Stimulated activated CD4-positive, alpha-beta T cell treated with anti-CD3 and anti-CD28 coated beads, Interleukin-12 subunit alpha, Interleukin-12 subunit beta, amount 100 ng/mL, for 48 hours (primary cell): ENCODE results near the gene MAGI1.
"Not testable (repeated sequence)": the region's sequence is repeated elsewhere in the genome, so short reads cannot be mapped to it uniquely, and the experiment has no call there.

Experiments used
- DNase-seq, 3 donors: peaks; one replicate each; pipeline ENCODE4 v3.0.0-alpha.2; 2020; ENCODE audit warnings: low read depth in 2 of 3, low spot score in 1 of 3

The MAGI1 gene

DNA sequence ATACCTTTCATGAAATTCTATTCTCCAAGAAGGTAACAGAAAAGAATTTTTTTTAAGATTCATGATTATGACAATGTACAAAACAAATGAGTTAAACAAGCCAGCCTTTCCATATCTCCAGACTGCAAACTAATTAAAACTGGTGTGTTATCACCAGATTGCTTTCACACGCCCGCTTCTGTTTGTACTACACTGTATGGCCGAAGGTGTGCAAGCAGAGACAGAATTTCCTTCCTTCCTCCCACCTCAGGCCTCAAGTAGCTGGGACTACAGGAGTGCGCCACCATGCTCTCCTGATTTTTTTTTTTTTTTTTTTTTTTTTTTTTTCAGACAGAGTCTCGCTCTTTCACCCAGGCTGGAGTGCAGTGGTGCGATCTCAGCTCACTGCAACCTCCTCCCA lies 400.4 kb downstream of the MAGI1 start:
- DNase-seq: no peak

DNA sequence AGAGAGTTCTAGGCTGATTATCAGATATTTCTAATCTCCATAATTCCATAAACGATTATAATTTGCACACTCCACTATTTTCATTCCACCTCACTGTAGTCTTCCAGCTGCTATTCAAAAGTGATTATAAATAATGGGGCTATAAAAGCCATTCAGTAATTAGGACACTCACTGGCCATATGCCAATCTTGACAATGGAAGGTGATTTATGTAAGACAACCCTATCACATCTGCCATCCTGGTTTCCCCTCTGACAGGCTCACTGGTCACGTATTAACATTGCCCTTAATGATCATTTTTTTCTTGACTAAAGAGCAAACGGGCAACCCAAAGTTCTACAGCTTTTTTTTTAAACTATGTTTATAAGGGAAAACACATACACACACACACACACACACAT lies 402.4 kb downstream of the MAGI1 start:
- no peak for DNase-seq

DNA sequence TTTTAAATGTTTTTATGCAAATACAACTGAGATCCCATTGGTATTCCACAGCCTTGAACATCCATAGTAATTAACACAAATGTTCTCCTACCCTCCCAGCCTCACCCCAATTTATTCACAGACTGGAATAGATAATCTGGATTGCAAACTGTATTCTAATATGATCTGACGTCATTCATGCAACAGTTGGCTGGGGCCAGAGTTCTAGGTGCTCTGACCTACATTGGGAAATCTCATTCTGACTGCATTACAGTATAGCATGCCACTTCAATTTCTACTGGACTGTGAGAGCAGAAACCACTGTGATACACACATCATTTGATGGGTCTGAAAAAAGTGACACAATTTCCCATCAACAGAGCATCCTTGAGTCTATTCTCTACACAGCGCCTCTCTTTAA lies 403.1 kb downstream of the MAGI1 start:
- no peak for DNase-seq

DNA sequence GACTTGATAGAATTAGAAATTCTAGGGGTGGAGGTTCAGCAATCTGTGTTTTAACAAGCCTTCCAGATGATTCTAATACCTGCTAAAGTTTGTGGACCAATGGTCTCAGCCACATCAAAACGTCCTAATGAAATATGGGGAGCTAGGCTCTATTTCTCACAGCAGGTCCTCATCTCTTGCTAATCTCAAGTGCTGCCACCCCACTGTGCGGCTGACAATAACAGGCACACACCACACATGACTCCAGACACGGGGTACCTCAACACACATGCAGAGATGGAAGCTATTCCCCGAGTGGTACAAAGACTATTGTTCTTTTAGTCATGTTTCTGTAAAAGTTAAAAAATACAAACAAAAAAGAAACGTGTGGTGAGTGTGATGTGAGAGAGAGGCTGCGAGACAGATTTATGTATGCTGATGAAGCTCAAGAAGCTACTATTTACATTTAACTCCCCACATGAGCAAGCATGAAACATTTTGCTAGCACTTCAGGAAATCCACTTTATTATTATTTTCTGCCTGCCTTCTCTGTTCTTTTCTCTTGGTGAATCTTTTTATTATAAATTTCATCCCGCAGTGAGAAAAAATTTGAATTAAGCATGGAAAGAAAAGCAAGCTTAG lies 405.6 kb downstream of the MAGI1 start:
- DNase-seq: no peak

DNA sequence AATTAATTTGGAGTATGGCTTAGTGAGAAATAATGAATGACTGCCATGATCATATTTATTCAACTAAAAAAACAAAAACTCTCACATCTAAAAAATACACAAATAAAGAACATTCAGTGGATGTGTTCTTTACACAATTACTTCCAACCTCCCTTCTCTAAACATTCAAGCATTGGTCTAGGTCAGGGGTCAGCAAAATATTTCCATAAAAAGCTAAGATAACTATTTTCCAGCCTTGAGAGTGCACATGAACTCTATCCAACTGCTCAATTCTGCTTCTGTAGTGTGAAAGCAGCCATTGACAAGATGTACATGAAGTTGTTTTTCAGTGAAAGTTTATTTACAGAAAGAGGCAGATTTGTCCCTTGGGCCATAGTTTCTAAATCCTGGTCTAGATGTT lies 406.3 kb downstream of the MAGI1 start:
- DNase-seq: no peak

DNA sequence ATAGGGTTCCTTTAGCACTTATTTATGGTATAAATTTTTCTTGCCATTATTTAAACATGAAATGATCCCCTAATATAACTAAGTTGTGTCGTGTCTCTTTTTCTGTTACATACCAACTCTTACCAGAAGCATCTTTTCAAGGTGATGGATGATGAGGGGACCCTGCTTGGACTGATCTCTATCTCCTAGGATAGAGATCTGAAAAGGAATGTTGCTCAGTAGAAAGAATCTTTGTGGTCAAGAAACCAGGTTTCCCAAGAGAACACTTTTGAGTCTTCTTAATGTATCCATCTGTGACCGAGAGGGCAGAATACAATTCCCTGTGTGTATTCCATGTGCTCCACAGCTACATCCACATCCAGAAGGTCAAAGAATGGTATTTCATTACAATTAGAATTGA lies 409.7 kb downstream of the MAGI1 start:
- no peak for DNase-seq

DNA sequence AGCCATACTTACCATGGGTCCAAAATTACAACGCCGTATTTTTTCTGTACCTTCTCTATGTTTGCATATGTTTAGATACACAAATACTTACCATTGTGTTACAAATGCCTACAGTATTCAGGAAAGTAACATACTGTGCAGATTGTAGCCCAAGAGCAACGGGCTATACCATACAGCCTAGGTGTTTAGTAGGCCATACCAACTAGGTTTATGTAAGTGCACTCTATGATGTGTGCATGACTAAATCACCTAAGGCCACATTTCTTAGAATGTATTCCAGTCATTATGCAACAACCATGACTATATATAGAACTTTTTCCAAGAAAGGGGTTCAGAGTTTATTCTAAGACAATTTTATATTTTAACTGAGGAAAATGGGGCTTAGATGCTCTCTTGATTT lies 411.7 kb downstream of the MAGI1 start:
- no peak for DNase-seq

DNA sequence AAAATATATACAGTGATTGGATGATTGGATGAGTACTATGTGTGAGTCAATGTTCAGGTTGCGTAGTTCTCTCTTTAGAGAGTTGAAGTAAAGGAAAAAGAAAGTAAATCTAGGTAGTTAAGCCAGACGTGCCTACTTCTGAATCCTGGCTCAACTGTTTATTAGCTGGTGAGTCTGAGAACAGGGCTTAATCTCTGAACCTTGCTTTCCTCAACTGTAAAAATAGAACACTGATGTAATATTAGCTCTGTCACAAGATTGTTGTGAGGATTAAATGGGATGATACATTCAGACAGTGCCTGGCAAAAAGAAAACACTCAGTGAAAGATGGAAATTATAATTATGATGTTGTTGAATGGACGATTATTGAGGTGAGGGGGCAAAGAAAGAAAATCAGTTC lies 413.4 kb downstream of the MAGI1 start:
- no peak for DNase-seq

DNA sequence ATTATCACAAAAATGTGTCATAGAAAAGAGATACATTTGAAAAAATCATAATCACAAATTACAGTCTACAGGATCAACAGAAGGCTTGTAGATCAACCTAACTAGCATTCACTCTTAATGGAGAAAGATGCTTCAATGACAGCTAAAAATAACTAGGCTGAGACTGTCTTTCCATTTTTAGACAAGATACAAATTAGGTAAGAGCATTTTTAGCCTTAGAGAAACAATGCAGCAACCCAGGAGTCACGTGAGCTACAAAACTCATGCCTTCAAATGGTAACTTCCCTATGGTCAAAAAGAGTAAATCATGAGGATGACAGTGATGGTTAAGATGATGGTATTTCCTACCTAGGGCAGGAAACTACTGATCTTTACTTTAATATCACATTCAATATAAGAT lies 415.4 kb downstream of the MAGI1 start:
- DNase-seq: no peak

DNA sequence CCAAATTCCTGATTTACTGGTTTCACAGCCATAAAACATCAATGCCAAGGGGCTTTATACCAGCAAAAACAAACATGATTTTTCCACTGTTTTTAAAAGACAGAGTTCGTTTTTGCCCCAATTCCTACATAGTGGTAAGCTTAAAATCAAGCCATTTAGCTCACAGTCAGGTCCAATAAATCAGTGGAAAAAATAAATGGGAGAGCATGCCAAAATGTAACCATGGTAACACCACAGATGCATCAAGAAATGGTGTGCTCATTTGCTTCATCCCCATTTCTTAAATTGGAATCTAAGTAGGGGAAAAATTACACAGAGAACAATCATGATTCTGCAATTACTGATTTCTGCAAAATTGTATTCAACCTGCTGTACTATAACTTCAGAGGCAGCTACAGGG lies 418.8 kb downstream of the MAGI1 start:
- DNase-seq: no peak

DNA sequence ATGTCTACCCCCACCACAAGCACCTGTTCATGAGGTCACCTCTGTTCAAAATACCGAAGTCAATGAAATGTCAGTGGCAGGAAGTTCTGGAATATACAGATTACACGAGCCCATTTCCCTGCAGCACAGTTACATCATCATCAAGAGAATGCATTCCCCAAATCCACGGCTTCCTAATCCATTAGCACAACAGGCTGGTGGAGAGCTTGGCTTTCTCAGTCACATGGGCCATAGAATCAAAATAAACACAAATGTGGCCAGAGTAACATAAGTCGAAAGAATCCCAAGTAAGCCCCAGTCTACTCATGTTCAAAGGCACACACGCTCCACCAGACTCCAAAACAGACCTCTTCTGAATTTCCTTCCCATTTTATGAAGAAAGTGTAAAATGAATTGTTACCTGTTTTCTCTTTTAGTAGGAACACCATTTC lies 419.3 kb downstream of the MAGI1 start:
- DNase-seq: no peak

DNA sequence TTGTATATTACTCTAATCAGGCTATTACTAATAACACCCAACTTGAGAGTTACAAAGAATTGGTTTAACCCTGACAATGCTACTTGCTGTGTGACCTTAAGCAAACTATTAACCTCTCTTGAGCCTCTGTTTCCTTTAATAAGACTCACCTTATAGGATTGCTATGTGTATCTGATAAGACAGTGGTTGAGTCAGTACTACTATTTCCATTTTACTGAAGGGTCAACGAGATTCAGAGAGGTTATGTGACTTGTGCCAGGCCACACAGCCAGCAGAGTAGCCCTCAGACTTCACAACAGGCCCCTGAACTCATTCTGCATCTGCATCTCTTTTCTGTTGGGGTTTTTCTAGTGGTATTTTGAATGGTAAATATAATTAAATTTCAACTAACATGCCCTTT lies 420.1 kb downstream of the MAGI1 start:
- no peak for DNase-seq

DNA sequence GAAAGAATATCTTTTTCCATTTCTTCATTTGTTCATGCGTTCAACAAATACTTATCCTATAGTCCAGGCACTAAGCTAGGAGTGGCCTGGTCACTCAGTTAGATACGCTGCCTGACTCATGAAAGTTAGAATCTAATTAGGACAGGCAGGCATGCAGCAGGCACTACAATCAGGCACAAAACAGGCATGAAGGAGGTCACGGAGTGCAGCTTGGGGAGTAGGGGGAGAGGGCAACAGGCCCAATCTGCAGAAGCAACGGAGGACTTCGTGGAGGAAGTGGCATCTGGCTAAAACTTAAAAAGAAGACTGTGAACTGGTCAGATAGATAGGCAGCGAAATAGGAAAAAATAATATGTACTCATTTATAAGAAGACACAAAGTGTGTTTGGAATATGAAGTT lies 420.9 kb downstream of the MAGI1 start:
- DNase-seq: no peak

DNA sequence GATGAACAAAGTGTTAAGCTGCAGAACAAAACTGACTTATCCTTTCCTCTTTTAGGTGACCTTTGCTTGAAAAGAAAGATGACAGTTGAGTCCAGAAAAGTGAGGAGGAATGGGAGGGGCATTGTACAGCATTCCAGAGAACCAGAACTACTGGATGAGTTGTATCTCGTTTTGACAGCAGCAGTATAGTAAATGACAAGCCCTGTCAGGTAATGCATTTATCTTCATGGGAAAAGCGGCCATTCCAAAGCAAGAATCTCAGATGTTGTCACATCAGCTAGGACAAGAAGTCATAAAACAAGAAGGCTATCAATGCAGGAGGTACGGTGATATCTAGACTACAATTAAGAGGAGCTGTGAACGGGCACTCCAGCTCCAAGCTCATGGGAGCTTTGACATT lies 421.5 kb downstream of the MAGI1 start:
- DNase-seq: no peak

DNA sequence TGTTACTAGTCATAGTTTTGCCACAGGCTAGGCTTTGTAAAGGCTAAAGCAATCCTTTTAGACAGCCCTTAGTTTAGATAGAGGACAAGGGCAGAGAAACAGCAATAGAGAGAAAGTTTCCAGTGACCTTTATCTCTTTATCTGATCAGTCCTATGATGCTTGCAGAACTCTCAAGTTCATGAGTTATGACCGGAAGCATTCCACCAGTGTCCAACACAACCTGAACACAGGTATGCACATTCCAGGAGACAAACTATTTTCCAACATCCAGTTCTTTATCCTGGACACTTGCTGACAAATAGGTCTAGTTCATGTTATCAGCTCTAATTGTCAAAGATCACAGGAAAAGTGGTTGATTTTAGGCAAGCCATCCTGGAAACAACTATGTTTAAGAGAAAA lies 422.2 kb downstream of the MAGI1 start:
- DNase-seq: no peak

DNA sequence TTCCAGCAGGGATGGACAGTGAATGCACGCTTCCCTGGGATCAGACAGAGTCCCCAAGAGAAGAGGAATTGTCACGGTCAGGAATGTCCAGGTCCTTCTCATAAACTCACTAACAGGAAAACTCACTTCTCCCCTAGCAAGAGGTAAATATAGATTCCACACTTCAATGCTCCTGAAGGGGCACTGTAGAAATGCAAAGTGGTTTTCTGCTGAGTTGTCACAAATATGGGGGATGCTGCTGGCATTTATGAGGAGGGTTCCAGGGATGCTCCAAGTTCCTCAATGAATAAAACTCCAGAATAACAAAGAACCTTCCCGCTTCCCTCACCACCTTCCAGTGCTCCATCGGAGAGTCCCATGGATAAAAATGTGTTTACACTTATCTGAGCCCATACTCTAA lies 423.4 kb downstream of the MAGI1 start:
- no peak for DNase-seq

DNA sequence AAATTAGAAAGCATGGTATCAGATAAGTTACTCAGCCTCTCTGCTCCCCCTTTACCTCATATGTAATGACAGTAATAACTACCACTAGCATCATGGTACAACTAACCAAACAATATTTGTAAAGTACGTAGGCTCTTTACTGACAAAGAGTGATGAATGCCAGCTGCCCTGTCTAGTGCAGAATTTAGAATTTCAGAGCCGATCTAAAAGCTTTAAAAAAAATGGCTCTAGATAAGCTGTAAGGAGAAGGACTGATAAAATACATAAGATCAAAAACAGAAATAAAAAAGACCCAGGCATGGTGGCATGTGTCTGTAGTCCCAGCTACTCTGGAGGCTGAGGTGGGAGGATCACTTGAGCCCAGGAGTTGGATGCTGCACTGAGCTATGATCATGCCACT lies 424.1 kb downstream of the MAGI1 start:
- DNase-seq: no peak

DNA sequence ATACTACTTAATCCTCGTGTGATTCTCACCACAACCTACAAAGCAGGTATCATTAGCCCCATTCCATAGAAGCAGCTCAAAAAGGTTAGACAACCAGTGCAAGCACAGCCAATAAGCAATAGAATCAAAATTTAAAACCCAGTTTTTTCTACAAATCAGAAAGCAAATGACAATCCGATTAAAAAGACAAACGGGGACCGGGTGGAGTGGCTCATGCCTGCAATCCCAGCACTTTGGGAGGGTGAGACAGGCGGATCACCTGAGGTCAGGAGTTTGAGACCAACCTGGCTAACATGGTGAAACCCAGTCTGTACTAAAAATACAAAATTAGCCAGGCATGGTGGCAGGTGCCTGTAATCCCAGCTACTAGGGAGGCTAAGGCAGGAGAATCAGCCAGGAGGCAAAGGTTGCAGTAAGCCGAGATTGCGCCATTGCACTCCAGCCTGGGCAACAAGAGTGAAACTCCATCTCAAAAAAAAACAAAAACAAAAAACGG lies 430.7 kb downstream of the MAGI1 start:
- not testable (repeated sequence) for DNase-seq

DNA sequence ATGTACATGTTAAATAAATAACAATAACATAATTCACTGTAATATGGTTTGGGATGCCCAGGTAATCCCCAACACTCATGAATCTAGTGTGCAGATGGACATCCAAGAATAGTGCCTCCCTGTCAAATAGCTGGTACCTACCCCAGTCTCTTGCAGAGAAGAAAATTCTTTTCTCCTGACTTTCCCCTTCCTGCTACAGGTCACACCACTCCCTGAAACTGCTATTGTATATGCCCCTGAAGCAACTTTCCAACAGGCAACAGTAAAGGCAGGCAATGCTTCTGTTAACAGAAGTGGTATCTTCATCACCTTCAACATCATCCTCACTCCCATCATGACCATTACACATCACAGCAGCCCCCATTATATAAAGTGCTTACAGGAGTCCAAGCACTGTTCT lies 431.6 kb downstream of the MAGI1 start:
- DNase-seq: no peak

DNA sequence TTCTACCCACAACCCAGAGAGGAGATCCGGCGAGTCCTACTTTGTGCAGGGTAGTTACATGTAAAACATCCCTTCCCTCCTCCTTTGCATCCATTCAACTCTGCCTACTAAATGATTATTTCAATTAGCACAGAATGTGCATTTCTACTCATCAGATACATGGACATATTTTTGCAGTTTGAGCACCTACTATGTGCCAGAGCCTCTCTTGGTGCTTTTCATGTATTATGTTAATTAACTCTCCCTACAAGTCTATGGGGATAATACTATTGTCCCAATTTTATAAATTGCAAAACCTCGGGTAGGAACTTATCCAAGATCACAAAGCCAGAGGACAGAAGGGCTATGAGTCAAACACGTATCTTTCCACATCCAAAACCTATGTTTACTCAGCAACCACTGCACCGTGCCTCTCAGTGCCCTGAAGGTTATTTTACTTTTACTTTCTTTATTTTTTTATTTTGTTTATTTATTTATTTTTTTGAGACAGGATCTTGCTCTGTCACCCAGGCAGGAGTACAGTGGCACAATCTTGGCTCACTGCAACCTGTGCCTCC lies 432.8 kb downstream of the MAGI1 start:
- no peak for DNase-seq

DNA sequence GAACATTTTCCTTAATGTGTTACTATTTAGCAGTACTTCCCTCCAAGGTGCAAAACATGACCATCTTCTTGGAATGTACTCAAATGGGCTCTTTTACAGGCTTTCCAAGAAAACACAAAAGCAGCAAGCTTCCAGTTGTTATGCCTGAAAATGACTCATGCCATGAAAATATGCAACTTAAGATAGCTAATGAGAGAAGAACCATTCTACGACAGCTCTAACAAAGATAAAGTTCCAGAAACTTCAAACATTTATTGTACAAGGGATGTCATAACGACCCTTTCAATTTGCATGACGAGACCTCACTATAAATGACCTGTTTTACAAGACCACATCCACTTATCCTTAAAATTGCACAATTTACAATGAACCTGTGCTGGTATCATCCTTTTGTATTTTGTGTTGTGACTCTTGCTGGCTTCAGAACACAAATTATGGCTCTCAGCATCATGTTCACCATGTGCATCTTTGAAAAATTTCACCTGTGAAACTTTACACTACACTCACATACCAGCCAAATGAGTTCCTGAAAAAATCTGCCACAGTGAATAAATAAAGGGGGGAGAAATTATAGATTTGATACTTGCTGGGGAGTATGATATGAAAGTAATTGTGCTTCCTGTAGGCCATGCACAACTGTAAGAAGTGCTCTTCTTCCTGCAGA lies 433.7 kb downstream of the MAGI1 start:
- DNase-seq: no peak

DNA sequence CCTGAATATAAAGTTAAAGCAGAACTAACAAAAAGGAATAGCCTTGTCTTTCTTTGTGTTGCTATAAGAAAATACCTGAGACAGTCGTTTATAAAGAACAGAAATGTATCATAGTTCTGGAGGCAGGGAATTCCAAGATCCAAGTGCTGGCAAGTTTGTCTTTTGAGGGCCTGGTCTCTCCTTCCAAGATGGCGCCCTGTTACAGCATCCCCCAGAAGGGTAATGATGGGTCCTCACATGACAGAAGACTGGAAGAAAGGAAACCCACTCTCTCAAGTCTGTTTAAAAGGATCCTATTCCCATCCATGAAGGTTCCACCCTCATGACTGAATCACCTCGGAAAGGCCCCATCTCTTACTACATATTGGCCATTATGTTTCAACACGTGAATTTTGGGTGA lies 435.1 kb downstream of the MAGI1 start:
- no peak for DNase-seq

DNA sequence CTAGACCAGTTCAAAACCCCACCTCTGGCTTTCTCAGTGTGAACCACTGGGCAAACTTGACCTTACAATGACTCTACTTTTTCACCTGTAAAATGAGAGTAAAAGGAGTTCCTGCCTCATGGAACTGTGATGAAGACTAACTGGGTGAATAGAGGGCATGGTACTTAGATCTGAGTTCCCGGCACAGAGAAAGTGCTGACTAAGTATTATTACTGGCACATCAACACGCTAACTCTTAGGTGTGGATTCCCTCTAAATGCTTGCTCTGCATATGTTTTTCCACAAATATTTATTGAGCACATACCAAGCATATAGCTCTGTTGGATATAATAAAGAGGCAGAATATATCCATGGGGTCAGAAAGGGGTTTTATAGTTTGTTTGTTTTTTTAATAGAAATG lies 437.8 kb downstream of the MAGI1 start:
- no peak for DNase-seq
